ENCODE data around the gene SGIP1.

- TF ChIP-seq CTCF (IDR thresholded peaks at IDR 0.05) (no peak), POLR2A (IDR thresholded peaks at IDR 0.05) (no peak)
These were observed 178.9 kb downstream of the SGIP1 start for GRCh38 chr1:66712839-66713238.
